Astrocyte (in vitro differentiated cells and primary cell): ENCODE measurements around the gene NAA10.

Experiments used
- CTCF ChIP-seq: IDR thresholded peaks from 2 replicates; pipeline ENCODE4 v1.5.1; 2011; ENCODE audit warnings: low read depth, mild to moderate bottlenecking, inconsistent platforms, low read length, moderate library complexity; ENCODE audit not compliant: insufficient read depth
- EZH2 ChIP-seq: IDR thresholded peaks from 2 replicates; pipeline ENCODE4 v1.6.1; 2012; ENCODE audit warnings: mild to moderate bottlenecking, low read length, inconsistent platforms; ENCODE audit not compliant: insufficient read depth

GRCh38 chrX:153930011-153930910, 4.6 kb downstream of the NAA10 start:
- no peak for TF ChIP-seq CTCF
- no peak for TF ChIP-seq EZH2
